Inferior parietal cortex (tissue), 1 donor: ENCODE results near the gene POLR1E.
"Not testable (repeated sequence)": the region's sequence is repeated elsewhere in the genome, so short reads cannot be mapped to it uniquely, and the experiment has no call there.

ENCODE experiments used
- DNase-seq: peaks from one replicate; pipeline ENCODE4 v3.0.0-alpha.2; 2016; ENCODE audit errors: extremely low spot score

The POLR1E gene

DNA sequence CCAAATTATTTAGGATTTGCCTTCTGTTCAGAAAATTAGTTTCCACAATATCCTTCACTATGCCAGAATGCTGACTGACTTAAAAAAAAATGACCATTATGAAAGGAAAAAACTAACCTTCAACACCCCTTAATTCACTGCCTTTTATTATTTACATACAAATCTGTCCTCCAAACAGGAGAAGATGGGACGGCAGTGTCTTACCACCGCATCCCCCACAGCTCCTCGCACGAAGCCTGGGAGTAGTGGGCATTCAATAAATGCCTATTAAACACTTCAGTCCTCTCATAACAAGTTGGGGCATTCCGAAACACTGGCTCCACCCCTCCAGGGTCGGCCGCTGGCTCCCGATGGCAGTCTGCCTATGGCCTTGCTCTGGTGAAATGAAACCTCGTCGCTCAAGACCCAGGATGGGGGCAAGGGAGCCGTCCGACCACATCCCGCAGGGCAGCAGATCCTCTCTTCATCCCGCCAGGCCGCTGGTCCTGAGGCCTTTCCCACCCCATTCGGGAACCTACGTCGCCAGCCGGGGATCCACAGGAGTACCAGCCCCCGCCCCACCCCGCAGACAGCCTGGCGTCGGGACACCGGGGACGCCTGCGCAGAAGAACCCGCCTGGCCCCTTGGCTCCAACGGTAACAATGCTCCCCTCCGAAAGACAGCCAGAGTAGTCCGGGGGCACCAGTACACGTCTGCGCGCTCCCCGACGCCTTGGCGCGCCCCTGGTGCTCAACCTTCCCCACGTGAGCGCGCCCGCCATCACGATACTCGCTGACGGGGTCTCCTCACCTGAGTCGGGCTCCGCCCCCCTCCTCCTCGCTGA lies 21.1 kb upstream of the POLR1E start:
- no peak for DNase-seq

DNA sequence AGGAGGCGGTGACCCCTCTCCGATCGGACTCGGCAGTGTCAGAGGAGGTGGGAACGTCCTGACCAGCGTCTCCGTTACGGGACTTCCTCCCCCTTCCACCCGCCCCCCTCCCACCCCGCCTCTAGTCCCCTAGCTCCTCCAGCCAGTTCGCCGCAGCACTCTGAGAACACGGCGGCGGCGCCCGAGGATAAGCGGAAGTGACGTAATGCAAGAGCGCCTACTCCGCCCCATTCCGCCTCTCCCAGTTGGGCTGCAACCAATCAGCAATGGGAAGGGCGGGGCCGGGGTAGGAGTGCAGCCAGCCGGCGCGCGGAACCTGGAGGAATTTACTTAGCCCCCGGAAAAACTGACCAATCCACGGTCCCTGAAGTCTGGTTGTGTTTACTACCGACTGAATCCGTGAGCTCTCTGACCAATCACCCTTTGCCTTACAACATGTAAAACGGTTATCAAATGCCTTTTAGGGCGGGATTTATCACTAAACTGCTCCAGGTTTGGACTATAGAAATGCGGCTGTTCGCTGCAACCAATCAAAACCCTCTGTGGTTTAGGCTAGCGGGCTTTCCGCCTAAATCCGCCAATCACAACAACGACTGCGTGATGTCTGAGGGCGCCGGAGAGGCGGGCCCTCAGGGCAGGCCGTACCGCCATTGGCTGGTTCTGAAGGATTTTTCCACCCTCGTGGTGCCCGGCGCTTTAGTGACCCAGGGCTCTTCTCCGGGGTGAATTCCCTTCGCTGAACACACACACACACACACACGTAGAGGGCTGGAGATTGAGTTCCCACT lies 20.3 kb upstream of the POLR1E start, which contains the start of gene ZBTB5:
Gene ZBTB5, minus strand, starts transcription at position 202 of the 788 bp plus-strand sequence. CDS start 22,899 bp downstream, outside the sequence.
- DNase-seq: peak; percentile 100

DNA sequence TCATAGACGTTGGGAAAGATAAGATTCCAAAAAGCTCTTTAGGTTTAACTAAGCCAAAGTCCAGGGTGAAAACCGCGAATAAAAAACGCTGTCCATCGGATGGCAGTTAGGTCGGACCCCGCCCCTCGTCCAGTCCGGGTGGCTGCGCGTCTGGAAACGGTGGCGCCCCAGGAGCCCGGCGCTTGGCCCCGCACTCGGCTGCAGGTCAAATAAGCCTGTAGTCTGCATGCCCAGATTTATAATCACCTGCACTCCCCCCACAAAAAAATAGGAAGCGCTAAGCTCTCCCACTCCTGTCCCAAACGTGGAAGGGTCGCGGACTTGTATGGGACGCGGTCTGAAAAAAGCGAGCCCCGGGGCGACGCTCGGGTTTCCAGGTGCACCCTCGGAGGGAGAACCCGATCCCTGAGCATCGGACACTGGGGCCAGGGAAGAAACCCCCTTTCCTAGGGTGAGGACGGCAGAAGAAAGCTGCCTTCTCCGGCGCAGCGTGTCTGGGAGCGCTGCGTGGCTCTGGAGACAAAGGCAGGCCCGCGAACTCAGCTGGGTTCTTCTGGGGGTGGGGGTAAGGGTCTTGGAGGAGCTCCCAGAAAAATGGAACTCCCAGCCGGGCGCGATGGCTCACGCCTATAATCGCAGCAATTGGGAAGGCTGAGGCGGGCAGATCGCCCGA lies 19.6 kb upstream of the POLR1E start:
- DNase-seq: peak; percentile 61

DNA sequence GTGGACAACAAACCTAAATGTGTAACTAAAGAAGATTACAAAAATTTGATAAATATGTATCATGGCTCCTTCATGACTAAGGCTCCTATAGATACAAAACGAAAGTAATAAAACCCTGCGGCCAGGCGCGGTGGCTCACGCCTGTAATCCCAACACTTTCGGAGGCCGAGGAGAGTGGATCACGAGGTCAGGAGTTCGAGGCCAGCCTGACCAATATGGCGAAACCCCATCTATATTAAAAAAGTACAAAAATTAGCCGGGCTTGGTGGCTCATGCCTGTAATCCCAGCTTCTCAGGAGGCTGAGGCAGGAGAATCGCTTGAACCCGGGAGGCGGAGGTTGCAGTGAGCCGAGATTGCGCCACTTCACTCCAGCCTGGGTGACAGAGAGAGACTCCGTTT lies 18.2 kb upstream of the POLR1E start:
- DNase-seq: not testable (repeated sequence)

DNA sequence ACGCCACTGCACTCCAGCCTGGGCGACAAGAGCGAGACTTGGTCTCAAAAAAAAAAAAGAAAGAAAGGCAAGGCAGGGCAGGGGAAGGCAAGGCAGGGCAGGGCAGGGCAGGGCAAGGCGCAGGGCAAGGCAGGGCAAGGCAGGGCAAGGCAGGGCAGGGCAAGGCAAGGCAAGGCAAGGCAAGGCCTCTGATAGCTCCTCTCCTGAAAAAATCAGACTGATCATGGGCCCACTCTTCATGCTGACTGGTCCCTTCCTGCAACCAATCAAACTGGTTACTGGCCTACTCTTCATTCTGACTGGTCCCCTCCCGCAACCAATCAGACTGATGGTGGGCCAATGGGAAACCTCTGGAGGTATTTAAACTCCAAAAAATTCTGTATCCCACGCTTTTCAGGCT lies 17.1 kb upstream of the POLR1E start:
- no peak for DNase-seq

DNA sequence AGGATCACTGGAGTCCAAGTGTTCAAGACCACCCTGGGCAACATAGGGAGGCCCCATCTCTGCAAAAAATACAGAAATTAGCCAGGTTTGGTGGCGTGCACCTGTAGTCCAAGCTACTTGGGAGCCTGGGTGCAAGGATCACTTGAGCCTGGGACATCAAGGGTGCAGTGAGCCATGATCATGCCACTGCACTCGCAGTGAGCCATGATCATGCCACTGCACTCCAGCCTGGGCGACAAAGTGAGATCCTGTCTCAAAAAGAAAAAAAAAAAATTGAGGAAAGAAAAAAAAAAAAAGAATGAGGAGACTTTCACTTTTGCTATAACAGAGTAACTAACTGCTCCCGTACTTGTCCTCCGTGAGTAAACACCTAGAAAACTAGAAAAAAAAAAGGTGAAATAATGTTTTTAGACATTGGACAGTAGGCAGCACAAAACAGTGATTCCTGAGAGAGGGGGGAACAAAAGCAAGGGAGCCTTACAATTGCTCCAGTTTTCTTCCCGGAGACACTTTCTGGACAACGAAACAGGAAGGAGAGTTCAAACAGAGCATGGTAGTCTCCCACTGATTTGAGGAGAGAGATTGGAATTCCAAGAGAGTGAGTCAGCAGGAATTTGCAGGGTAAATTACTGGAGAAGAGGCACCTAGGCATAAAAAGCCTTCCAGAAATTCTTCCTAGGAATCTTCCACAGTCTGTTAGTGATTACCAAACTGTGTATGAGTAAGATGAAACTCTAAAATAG lies 13.6 kb upstream of the POLR1E start:
- peak; percentile 61 for DNase-seq

DNA sequence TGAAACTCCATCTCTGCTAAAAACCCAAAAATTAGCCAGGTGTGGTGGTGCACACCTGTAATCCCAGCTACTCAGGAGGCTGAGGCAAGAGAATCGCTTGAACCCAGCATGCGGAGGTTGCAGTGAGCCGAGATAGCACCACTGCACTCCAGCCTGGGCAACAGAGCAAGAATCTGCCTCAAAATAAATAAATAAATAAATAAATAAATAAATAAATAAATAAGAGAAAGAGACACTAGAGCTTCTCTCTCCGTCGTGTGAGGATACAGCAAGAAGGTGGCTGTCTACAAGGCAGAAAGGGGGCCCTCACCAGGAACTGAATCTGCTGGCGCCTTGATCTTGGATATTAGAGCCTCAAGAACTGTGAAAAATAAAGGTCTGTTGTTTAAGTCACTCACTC lies 11.8 kb upstream of the POLR1E start:
- DNase-seq: not testable (repeated sequence)

DNA sequence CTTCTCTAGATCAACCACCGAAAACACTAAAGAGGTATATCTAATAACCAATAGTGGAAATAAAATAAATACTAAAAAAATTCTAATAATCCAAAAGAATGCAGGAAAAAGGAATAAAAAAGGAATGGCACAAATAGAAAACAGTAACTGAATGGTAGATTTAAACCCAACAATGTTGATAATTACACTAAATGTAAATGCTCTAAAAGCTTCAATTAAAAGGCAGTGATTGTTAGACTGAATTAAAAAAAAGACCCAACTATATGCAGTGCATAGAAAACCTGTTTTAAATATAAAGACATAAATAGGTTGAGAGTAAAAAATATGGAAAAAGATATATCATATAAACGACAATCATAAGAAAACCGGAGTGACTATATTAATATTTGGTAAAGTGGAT lies 11.3 kb upstream of the POLR1E start:
- DNase-seq: no peak

DNA sequence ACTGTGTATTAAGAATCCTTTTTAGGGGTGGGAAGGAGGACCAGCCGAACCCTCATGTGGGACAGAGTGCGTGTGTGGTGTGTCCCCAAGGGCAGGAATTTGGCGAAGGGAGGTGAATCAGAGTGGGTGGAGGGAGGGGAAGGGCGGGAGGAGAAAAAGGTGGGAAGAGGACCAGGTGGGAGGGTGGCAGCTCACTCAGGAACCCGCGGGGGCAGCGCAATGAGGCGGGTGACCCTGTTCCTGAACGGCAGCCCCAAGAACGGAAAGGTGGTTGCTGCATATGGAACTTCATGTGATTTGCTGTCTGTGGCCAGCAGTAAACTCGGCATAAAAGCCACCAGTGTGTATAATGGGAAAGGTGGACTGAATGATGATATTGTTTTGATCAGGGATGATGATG lies 8.8 kb upstream of the POLR1E start:
- no peak for DNase-seq

DNA sequence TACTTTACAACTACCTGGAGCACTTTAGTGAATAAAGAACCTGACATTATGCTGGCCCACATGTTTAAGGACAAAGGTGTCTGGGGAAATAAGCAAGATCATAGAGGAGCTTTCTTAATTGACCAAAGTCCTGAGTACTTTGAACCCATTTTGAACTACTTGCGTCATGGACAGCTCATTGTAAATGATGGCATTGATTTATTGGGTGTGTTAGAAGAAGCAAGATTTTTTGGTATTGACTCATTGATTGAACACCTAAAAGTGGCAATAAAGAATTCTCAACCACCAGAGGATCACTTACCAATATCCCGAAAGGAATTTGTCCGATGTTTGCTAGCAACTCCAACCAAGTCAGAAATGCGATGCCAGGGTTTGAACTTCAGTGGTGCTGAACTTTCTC lies 8.3 kb upstream of the POLR1E start:
- not testable (repeated sequence) for DNase-seq

DNA sequence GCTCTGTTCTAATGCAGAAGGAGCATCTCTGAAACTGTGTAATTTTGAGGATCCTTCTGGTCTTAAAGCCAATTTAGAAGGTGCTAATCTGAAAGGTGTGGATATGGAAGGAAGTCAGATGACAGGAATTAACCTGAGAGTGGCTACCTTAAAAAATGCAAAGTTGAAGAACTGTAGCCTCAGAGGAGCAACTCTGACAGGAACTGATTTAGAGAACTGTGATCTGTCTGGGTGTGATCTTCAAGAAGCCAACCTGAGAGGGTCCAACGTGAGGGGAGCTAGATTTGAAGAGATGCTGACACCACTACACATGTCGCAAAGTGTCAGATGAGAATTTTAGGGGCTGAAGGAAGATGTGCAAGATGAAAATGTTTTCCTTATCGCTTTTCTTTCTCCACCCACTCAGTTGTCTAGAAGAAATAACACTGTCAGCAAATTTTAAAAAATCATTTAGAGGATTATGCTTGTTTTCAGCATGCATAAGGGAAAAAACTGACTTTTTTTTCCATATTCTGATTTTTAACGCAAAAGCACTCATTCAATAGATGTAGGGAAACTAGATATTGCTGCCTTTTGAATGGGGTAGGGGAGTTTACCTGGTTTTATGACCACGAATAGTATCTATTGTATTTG lies 7.6 kb upstream of the POLR1E start:
- not testable (repeated sequence) for DNase-seq

DNA sequence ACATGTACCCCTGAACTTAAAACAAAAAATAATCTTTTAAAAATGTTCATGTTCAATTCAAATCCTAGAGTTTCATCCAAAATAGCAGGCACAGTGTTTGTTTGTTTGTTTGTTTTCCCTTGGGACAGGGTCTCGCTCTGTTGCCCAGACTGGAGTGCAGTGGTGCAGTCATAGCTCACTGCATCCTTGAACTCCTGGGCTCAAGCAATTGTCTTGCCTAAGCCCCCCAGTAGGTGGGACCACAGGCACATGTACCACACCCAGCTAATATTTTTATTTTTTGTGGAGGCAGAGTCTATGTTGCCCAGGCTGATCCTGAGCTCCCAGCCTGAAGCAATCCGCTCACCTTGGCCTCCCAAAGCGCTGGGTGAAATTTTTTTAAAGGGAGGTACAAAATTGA lies 5.0 kb upstream of the POLR1E start:
- no peak for DNase-seq

DNA sequence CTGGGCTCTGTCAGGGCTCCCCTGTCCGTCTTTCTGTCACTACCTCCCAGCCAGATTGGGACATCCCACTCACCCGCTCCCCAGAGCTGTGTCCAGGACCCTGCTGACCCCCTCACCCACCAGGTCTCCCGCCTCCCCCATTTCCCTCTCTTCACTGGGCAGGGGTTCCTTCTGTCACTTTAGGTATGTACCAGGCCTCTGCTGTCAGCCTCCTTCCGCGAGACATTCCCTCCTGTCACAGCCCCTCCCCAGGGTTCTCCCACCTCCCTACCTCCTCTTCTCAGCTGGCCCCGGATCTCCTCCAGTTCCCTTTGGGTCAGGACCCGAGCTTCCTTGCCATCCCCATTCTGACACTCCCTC lies 488 bp downstream of the POLR1E start:
- no peak for DNase-seq

DNA sequence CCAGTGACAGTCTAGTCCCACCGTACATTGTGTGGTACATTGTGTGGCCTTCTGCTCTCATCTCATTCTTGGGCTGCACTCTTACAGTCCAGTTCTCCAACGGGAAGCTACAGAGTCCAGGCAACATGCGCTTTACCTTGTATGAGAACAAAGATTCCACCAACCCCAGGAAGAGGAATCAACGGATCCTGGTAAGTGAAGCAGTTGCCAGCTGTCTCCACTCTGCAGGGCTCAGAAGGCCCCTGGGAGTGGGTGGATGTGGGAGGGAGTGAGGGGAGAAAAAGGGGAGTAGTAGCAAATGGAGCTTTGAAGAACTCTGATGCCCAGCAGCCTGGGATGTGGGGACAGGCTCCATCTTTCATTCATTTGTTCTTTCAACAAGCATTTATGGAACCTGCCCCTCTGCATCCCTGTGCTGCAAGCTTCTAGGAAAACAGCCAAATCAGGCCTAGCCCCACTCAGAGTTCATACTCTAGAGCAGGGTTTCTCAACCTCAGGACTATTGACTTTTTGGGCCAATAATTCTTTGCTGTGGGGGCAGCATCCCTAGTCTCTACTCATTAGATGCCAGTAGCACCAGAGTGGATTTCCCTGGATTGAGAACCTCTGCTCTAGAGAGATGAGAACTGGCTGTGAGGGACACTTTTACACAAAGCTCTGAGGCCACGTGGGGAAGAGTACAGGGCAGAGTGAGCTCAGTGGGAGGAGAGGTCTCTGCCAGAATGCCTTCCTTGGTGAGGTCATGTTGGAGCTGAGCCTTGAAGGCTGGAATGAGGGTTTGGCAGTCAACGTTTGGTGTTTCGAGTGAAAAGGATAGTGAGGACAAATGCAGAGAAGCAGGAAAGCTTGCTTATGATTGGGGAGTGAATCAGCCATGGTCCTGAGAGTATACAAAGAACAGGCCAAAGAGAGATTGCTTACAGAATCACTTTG lies 1.1 kb downstream of the POLR1E start:
- DNase-seq: no peak

DNA sequence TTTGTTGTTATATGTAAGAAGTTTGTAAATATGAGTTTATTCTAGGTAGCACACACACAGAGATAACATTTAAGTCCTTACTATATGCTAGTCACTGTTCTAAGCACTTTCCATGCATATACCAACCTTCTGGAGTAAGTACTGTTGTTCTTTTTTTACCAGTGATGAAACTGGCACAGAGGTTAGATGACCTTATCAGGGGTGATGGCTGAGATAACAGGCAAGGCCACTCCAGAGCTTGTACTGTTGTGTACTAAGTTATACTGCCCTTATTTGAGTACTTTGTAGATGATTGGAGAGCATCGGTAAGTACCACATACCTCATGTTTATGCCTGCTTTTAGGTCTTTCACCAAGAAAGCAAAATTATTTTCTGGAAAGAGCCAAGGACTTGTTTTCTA lies 6.2 kb downstream of the POLR1E start:
- no peak for DNase-seq

DNA sequence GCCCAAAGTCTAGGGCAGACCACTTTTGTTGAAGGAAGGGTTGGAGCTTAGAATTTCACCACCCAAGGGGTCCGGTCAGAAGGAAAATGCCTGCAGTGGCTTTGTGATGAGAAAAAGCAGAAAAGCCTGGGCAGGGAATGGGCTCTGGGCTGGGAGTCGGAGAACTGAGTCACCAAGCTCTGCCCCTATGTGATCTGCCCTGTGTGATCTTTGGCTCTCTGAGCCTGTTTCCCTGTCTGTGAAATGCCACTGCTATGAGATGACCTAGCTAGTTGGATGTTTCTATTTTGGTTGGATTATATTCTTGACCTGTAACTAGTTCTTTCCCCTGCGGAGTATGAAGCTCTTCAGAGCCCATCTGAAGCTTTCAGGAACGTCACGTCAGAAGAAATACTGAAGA lies 9.8 kb downstream of the POLR1E start:
- DNase-seq: no peak

DNA sequence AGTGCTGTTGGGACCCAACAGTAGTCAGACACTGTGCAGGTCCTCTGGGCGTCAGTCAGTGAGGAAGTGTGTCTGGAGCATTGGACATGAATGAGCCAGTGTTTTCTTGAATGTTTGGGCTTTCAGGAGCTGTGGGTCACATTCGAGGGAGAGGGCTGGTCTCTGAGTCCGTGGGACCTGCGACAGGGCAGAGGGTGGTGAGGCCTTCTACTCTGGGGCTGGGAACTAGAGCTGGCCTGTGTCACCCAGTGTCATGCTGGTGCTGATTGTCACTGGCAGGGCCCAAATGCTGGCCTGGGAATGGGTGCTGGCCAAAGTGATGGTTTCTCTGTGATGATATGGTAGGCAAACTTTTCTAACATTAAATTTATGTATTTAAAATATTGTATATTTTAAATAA lies 10.3 kb downstream of the POLR1E start:
- no peak for DNase-seq

DNA sequence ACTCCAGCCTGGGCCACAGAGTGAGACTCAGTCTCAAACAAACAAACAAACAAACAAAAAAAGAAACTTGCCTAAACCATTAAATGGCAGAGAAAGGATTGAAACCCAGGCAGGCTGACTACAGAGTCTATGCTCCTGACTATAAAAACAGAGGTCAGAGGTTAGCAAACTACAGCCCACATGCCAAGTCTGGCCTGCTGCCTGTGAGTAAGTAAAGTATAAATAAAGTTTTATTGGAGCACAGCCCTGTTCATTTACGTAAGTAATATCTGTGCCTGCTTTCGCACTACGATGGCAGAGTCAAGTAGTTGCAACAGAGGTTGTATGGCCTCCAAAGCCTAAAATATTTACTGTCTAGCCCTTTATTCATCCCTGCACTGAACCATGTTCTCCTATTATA lies 11.6 kb downstream of the POLR1E start:
- no peak for DNase-seq

DNA sequence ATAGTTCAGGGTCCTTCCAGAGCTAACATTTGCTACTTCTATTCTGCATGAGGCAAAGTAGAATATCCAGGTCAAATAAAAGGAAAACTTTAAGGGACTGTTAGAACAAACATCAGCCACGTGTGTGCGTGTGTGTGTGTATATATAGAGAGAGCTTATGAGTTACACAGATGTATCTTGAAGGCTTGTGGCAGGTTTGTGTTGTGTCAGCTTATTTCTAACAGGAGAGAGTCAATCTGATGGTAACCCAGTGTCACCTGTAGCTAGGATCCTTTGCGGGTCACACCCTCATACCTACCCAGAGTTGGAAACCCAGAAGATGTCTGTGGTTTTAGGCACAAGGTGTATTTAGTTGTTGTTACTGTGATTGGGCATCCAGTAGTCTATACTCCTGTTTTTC lies 12.7 kb downstream of the POLR1E start:
- no peak for DNase-seq

DNA sequence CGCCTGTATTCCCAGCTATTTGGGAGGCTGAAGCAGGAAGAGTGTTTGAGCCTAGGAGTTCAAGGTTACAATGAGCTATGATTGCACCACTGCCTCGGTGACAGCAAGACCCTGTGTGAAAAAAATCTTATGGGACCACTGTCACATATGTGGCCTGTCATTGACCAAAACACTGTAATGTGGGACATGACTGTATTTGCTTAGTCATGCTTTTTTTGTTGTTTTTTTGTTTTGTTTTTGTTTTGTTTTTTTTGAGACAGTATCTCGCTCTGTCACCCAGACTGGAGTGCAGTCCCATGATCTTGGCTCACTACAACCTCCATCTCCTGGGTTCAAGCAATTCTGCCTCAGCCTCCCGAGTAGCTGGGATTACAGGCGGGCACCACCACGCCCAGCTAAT lies 13.5 kb downstream of the POLR1E start:
- no peak for DNase-seq
